Upper lobe of left lung (tissue), 4 donors: ENCODE data around the gene SNX24.

ENCODE experiments used
- CTCF ChIP-seq, 6 experiments: fragments of 450-650 bp in 4 of 6; fragments of 200-600 bp in 2 of 6; sonication (generic) in 2 of 6; IDR thresholded peaks; one replicate each; pipeline ENCODE4 v1.5.1; 2016 to 2019; ENCODE audit warnings: antibody characterized with exemption in 6 of 6
- POLR2A ChIP-seq, 4 donors: fragments of 450-650 bp; IDR thresholded peaks; one replicate each; pipeline ENCODE4 v1.5.1; 2016 to 2017; ENCODE audit warnings: antibody characterized with exemption in 4 of 4, mild to moderate bottlenecking in 2 of 4

DNA sequence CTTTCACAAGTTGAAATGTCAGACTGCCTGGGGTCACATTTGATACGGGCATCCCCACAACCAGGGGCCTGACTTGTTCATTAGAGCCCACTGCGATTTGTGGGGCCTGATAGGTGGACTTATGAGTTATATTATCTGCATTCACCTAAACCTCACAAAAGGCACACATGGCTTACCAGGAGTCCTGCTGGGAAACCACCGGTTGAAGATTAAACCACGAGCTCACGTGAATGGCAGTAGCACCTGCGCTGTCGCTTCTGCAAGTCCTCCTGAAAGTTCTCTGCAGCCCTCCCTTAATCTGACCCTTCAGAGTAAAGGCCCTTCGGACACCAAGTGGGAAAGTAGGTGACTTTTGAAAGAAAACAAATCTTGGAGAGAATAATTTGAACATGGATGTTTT, 122.2 kb downstream of the SNX24 start:
- TF ChIP-seq CTCF (IDR thresholded peaks at IDR 0.05) (no peak), POLR2A (IDR thresholded peaks at IDR 0.05) (no peak)
